OCI-LY1 (cell line): ENCODE results near the gene C6orf136.

Source experiments
- EZH2 ChIP-seq: fragments of 200-600 bp; sonication (generic), shearing (Covaris generic); IDR thresholded peaks from 2 replicates; pipeline ENCODE4 v1.8.0; 2017; ENCODE audit warnings: borderline replicate concordance, mixed run types, mild to moderate bottlenecking, antibody characterized with exemption, low read length, moderate library complexity, mixed read lengths
- TF ChIP-seq, protein P1 (sequence below): fragments of 200-600 bp; sonication (generic), shearing (Covaris generic); IDR thresholded peaks from 2 replicates; pipeline ENCODE4 v1.5.1; 2017; ENCODE audit warnings: mild to moderate bottlenecking, antibody characterized with exemption, low read length, moderate library complexity, mixed read lengths

DNA sequence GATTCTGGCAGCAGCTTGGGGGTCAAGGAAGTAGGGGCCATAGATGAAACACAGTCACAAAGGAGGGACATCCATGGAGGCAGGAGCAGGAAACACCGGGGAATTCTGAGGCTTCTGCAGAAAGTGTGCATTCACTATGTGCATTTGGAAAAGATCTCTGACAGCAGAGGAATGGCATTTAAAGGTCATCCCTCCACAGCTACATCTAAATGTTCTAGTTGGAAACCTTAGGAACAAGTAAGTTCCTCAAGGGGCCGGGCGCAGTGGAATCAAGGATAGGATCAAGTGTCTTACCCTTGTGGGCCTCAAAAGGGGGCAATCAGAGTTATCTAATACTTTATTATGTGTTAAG is 8.8 kb downstream of the C6orf136 start:
- TF ChIP-seq, protein P1, sequence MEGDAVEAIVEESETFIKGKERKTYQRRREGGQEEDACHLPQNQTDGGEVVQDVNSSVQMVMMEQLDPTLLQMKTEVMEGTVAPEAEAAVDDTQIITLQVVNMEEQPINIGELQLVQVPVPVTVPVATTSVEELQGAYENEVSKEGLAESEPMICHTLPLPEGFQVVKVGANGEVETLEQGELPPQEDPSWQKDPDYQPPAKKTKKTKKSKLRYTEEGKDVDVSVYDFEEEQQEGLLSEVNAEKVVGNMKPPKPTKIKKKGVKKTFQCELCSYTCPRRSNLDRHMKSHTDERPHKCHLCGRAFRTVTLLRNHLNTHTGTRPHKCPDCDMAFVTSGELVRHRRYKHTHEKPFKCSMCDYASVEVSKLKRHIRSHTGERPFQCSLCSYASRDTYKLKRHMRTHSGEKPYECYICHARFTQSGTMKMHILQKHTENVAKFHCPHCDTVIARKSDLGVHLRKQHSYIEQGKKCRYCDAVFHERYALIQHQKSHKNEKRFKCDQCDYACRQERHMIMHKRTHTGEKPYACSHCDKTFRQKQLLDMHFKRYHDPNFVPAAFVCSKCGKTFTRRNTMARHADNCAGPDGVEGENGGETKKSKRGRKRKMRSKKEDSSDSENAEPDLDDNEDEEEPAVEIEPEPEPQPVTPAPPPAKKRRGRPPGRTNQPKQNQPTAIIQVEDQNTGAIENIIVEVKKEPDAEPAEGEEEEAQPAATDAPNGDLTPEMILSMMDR = no peak
- no peak for TF ChIP-seq EZH2
